Breast epithelium (tissue), 3 donors: Measurements from ENCODE around the gene TECTA.

Source experiments
- CTCF ChIP-seq, 3 donors: fragments of 450-650 bp; IDR thresholded peaks; one replicate each; pipeline ENCODE4 v1.5.1; 2016 to 2017; ENCODE audit warnings: antibody characterized with exemption in 3 of 3, mild to moderate bottlenecking in 3 of 3, moderate library complexity in 3 of 3
- POLR2A ChIP-seq: fragments of 450-650 bp; IDR thresholded peaks from one replicate; pipeline ENCODE4 v1.6.1; 2016; ENCODE audit warnings: antibody characterized with exemption, mild to moderate bottlenecking, moderate library complexity
- POLR2AphosphoS5 ChIP-seq, 3 donors: sonication (generic); formaldehyde crosslinking; IDR thresholded peaks; one replicate each; pipeline ENCODE4 v1.6.1; 2017; ENCODE audit warnings: antibody characterized with exemption in 3 of 3

GRCh38 chr11:121229495-121230215 is 128.6 kb downstream of the TECTA start:
- TF ChIP-seq CTCF (IDR thresholded peaks at IDR 0.05) (no peak), POLR2A (no peak), POLR2AphosphoS5 (IDR thresholded peaks at IDR 0.05) (no peak)
